ENCODE data around the gene MAGI2. TPM values are rescaled to one million over a fixed set of nuclear protein-coding genes. Genes with fewer than 3 reads are reported as not detected.

Gene MAGI2
- total and polyA plus RNA-seq, 2 of the 13 experiments (the other 11 are each of a cell fraction or from before 2014, with no cell fraction given) = 1.5 to 3.8 TPM

DNA sequence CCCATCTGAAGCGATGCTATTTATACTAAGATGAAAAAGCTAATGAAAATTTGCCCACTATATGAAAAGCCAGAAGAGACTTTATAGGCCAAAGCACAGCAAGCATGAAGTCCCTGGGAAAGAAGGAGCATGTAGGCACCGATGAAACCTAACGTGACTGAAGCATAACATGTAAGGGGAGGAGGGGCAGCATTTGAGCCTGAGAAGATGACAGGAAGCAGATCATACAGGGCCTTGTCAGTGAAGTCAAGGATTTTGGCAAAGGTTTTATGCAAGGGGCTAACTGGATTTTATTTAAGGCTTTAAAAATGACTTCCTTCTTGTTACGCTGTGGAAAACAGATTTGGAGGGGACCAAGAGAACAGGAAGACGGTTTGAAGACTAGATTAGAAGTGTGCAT, 910.9 kb downstream of the MAGI2 start:
- in situ Hi-C loops (cut with HindIII; ENCODE audit: extremely low pct_ligation_motif_present, low pct_unique_long_range_greater_than_20kb) (no loop called here), intact Hi-C loops (cut with micrococcal nuclease; ENCODE audit: unreplicated experiment) (loop anchor here (10.0 kb wide), 1 partner anchor 172 kb away; no protein-coding TSS in a partner anchor)
- H3K4me3 ChIP-seq (replicated peaks in 1 of 3; ENCODE audit: insufficient read depth in 1 of 3, low read depth in 2 of 3, low read length in 3 of 3) = no peak overlapping the region
- H3K79me2 ChIP-seq (ENCODE audit: insufficient read depth, low read length) = no peaks in the 10 kb centered on the region
- FAIRE-seq (no peak), DNase-seq (ENCODE audit: low spot score) (no peak), ATAC-seq (no peak)
- no peaks in the 10 kb centered on the region for H3K4me1 ChIP-seq (ENCODE audit: insufficient read depth, low read length)
- no peak overlapping the region for H3K27ac ChIP-seq (ENCODE audit: extremely low read length, insufficient read depth, low read length)
- H2AFZ ChIP-seq (ENCODE audit: low read length) = no peak overlapping the region
- TF ChIP-seq, protein P1, sequence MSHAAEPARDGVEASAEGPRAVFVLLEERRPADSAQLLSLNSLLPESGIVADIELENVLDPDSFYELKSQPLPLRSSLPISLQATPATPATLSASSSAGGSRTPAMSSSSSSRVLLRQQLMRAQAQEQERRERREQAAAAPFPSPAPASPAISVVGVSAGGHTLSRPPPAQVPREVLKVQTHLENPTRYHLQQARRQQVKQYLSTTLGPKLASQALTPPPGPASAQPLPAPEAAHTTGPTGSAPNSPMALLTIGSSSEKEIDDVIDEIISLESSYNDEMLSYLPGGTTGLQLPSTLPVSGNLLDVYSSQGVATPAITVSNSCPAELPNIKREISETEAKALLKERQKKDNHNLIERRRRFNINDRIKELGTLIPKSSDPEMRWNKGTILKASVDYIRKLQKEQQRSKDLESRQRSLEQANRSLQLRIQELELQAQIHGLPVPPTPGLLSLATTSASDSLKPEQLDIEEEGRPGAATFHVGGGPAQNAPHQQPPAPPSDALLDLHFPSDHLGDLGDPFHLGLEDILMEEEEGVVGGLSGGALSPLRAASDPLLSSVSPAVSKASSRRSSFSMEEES (CRISPR knock-in tag; IDR thresholded peaks at IDR 0.05) = no peak
- TF ChIP-seq SYNCRIP (IDR thresholded peaks at IDR 0.05; ENCODE audit: insufficient read depth, low read depth, low read length) = no peak
- 18% methylated on average over 5 of the region's 5 CpGs for WGBS (ENCODE audit: low lambda C conversion rate)
- ChIA-PET CTCF (ENCODE audit: low intra/inter-chr PET ratio, low total read pairs) (no interaction called here), POLR2A (no interaction called here)
- H4K20me1 ChIP-seq (ENCODE audit: insufficient read depth, low read length) = no peaks in the 10 kb centered on the region
- no peaks in the 10 kb centered on the region for H3K9me3 ChIP-seq (ENCODE audit: low read length)
- H3K4me2 ChIP-seq (ENCODE audit: low read depth, low read length) = no peak overlapping the region
- no TSS peak for BruUV-seq (replicated peaks)
- H3K36me3 ChIP-seq (replicated peaks in 1 of 2; ENCODE audit: control insufficient read depth in 1 of 2, insufficient read depth in 2 of 2, low read length in 2 of 2) = no peaks in the 10 kb centered on the region
- no peaks in the 10 kb centered on the region for H3K27me3 ChIP-seq (ENCODE audit: control insufficient read depth in 1 of 2, insufficient read depth in 2 of 2, low read length in 2 of 2)
- no peak overlapping the region for H3K9ac ChIP-seq (ENCODE audit: insufficient read depth, low read depth, low read length)

- no peaks in the 10 kb centered on the region for H3K4me1 ChIP-seq (ENCODE audit: insufficient read depth, low read length)
- H3K36me3 ChIP-seq (replicated peaks in 1 of 2; ENCODE audit: control insufficient read depth in 1 of 2, insufficient read depth in 2 of 2, low read length in 2 of 2) = no peaks in the 10 kb centered on the region
- H3K4me2 ChIP-seq (ENCODE audit: low read depth, low read length) = no peak overlapping the region
- H3K27me3 ChIP-seq (ENCODE audit: control insufficient read depth in 1 of 2, insufficient read depth in 2 of 2, low read length in 2 of 2) = no peaks in the 10 kb centered on the region
- in situ Hi-C loops (cut with HindIII; ENCODE audit: extremely low pct_ligation_motif_present, low pct_unique_long_range_greater_than_20kb) (no loop called here), intact Hi-C loops (cut with micrococcal nuclease; ENCODE audit: unreplicated experiment) (loop anchor here (10.0 kb wide), 1 partner anchor 175 kb away; no protein-coding TSS in a partner anchor)
- no TSS peak for BruUV-seq (replicated peaks)
- FAIRE-seq = no peak
- no peak overlapping the region for H3K4me3 ChIP-seq (replicated peaks in 1 of 3; ENCODE audit: insufficient read depth in 1 of 3, low read depth in 2 of 3, low read length in 3 of 3)
- no peaks in the 10 kb centered on the region for H3K9me3 ChIP-seq (ENCODE audit: low read length)
- ATAC-seq = no peak
- TF ChIP-seq ZFX (CRISPR knock-in tag; IDR thresholded peaks at IDR 0.05; ENCODE audit: low read depth) = no peak
- no peak for TF ChIP-seq CEBPZ (IDR thresholded peaks at IDR 0.05; ENCODE audit: low read length)
- no peak for TF ChIP-seq NCOA5 (CRISPR knock-in tag; IDR thresholded peaks at IDR 0.05)
- TF ChIP-seq, protein P2, sequence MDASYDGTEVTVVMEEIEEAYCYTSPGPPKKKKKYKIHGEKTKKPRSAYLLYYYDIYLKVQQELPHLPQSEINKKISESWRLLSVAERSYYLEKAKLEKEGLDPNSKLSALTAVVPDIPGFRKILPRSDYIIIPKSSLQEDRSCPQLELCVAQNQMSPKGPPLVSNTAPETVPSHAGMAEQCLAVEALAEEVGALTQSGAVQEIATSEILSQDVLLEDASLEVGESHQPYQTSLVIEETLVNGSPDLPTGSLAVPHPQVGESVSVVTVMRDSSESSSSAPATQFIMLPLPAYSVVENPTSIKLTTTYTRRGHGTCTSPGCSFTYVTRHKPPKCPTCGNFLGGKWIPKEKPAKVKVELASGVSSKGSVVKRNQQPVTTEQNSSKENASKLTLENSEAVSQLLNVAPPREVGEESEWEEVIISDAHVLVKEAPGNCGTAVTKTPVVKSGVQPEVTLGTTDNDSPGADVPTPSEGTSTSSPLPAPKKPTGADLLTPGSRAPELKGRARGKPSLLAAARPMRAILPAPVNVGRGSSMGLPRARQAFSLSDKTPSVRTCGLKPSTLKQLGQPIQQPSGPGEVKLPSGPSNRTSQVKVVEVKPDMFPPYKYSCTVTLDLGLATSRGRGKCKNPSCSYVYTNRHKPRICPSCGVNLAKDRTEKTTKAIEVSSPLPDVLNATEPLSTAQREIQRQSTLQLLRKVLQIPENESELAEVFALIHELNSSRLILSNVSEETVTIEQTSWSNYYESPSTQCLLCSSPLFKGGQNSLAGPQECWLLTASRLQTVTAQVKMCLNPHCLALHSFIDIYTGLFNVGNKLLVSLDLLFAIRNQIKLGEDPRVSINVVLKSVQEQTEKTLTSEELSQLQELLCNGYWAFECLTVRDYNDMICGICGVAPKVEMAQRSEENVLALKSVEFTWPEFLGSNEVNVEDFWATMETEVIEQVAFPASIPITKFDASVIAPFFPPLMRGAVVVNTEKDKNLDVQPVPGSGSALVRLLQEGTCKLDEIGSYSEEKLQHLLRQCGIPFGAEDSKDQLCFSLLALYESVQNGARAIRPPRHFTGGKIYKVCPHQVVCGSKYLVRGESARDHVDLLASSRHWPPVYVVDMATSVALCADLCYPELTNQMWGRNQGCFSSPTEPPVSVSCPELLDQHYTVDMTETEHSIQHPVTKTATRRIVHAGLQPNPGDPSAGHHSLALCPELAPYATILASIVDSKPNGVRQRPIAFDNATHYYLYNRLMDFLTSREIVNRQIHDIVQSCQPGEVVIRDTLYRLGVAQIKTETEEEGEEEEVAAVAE (CRISPR knock-in tag; IDR thresholded peaks at IDR 0.05; ENCODE audit: borderline replicate concordance) = no peak
- CTCF ChIA-PET (ENCODE audit: low intra/inter-chr PET ratio, low total read pairs) = no interaction called here
- no peak overlapping the region for H3K9ac ChIP-seq (ENCODE audit: insufficient read depth, low read depth, low read length)
- WGBS (ENCODE audit: low lambda C conversion rate) = 43% methylated on average over 6 of the region's 6 CpGs
- POLR2A ChIA-PET = no interaction called here
- no peak overlapping the region for H2AFZ ChIP-seq (ENCODE audit: low read length)
- H3K27ac ChIP-seq (ENCODE audit: extremely low read length, insufficient read depth, low read length) = no peak overlapping the region
- no peaks in the 10 kb centered on the region for H3K79me2 ChIP-seq (ENCODE audit: insufficient read depth, low read length)
- DNase-seq (ENCODE audit: low spot score) = no peak
- no peaks in the 10 kb centered on the region for H4K20me1 ChIP-seq (ENCODE audit: insufficient read depth, low read length)
Observed at GRCh38 chr7:78539825-78540224, 913.6 kb downstream of the MAGI2 start.
